Mesendoderm (in vitro differentiated cells): ENCODE measurements around the gene NEK6.

Source experiments
- DNase-seq: peaks from one replicate; pipeline ENCODE4 v3.0.0; 2013
- H2AK5ac ChIP-seq: 2 replicates; pipeline ENCODE4 v1.6.1; 2013; ENCODE audit warnings: low read length, inconsistent platforms
- H2BK120ac ChIP-seq: 2 replicates; pipeline ENCODE4 v1.6.1; 2013; ENCODE audit warnings: low read depth, mild to moderate bottlenecking, low read length, moderate library complexity, mixed read lengths
- H2BK15ac ChIP-seq: replicated peaks from 2 replicates; pipeline ENCODE4 v1.6.1; 2013; ENCODE audit warnings: low read depth, mild to moderate bottlenecking, moderate library complexity
- H2BK5ac ChIP-seq: 2 replicates; pipeline ENCODE4 v1.6.1; 2013; ENCODE audit warnings: low read length, inconsistent platforms
- H3K18ac ChIP-seq: 2 replicates; pipeline ENCODE4 v1.6.1; 2013; ENCODE audit warnings: mild to moderate bottlenecking, low read length, mixed read lengths
- H3K23ac ChIP-seq: one replicate; pipeline ENCODE4 v1.6.1; 2013; ENCODE audit warnings: low read length
- H3K27ac ChIP-seq: 2 replicates; pipeline ENCODE4 v1.5.1; 2013; ENCODE audit warnings: low read depth, mild to moderate bottlenecking, inconsistent platforms, low read length, moderate library complexity
- H3K27me3 ChIP-seq: 2 replicates; pipeline ENCODE4 v1.6.1; 2013; ENCODE audit warnings: low read length, control low read depth, mild to moderate bottlenecking, inconsistent platforms; ENCODE audit not compliant: insufficient read depth, poor library complexity
- H3K36me3 ChIP-seq: 2 replicates; pipeline ENCODE4 v1.6.1; 2013; ENCODE audit warnings: low read length, inconsistent platforms; ENCODE audit not compliant: control insufficient read depth, insufficient read depth
- H3K4ac ChIP-seq: one replicate; pipeline ENCODE4 v1.6.1; 2013; ENCODE audit warnings: low read depth, mild to moderate bottlenecking, low read length, moderate library complexity
- H3K4me1 ChIP-seq: 2 replicates; pipeline ENCODE4 v1.6.1; 2013; ENCODE audit warnings: low read depth, low read length, inconsistent platforms; ENCODE audit not compliant: control insufficient read depth
- H3K4me2 ChIP-seq: 2 replicates; pipeline ENCODE4 v1.6.1; 2013; ENCODE audit warnings: low read length
- H3K4me3 ChIP-seq: 2 replicates; pipeline ENCODE4 v1.5.1; 2013; ENCODE audit warnings: mild to moderate bottlenecking, low read length
- H3K56ac ChIP-seq: one replicate; pipeline ENCODE4 v1.6.1; 2013; ENCODE audit warnings: low read length
- H3K79me1 ChIP-seq: 2 replicates; pipeline ENCODE4 v1.6.1; 2013; ENCODE audit warnings: low read length, inconsistent platforms
- H3K79me2 ChIP-seq: 2 replicates; pipeline ENCODE4 v1.6.1; 2013; ENCODE audit warnings: mild to moderate bottlenecking, low read length; ENCODE audit not compliant: control insufficient read depth, insufficient read depth
- H3K9ac ChIP-seq: 2 replicates; pipeline ENCODE4 v1.6.1; 2013; ENCODE audit warnings: low read length, inconsistent platforms
- H4K5ac ChIP-seq: one replicate; pipeline ENCODE4 v1.6.1; 2013; ENCODE audit warnings: low read length
- H4K8ac ChIP-seq: one replicate; pipeline ENCODE4 v1.6.1; 2013; ENCODE audit warnings: low read depth, mild to moderate bottlenecking, control low read depth, low read length, moderate library complexity
- WGBS: extraction: QIAGEN DNeasy Blood & Tissue Kit; methylation state at CpG from one replicate; pipeline ENCODE4 v1.1.7; 2013; ENCODE audit warnings: low lambda C conversion rate, missing lambda C conversion rate; ENCODE audit not compliant: insufficient coverage; ENCODE audit errors: extremely low coverage; 5-methylcytosine and 5-hydroxymethylcytosine counted together

NEK6 gene

DNA sequence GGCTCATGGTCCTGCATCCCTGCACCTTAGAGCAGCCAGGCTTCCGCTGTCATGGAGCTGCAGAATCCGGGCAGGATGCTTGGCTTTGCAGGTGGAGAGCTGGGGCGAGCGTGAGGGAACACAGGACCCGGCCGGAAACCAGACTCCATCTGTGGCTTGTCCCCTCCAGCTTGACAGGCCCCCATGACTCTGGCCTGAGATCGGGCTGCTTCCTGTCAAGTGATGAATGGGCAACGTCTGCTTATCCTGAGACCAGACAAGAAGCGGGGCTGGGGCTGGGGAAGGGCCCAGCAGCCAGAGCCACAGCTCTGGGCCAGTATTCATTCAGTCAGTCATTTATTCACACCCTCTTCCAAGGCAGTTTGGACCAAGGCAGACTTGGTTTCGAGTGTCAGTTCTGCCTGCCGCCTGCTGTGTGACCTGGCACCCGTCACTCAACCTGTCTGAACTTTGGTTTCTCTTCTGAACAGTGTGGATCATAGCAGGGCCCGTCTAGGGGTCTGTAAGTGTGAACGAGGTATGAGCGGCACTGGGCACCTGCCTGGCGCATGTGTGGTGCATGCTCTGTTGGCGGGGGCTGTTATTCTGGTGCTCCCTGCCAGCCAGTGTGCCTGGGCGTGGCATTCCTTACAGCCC lies 37.5 kb downstream of the NEK6 start:
- no peak overlapping the region for H3K9ac ChIP-seq
- H3K4me3 ChIP-seq, result no peak overlapping the region
- H3K79me1 ChIP-seq, result peaks cover 6% of the 10 kb centered on the region
- no peaks in the 10 kb centered on the region for H3K27me3 ChIP-seq
- no peaks in the 10 kb centered on the region for H3K36me3 ChIP-seq
- H2BK15ac ChIP-seq, result no peak overlapping the region
- H4K5ac ChIP-seq, result no peak overlapping the region
- H2BK120ac ChIP-seq, result no peak overlapping the region
- no peak overlapping the region for H4K8ac ChIP-seq
- WGBS, result no CpG with 5 or more reads among the region's 18 CpGs
- H3K4me1 ChIP-seq, result peaks cover 3% of the 10 kb centered on the region
- DNase-seq, result no peak
- H3K79me2 ChIP-seq, result no peaks in the 10 kb centered on the region
- no peak overlapping the region for H3K4me2 ChIP-seq
- H3K56ac ChIP-seq, result no peak overlapping the region
- H3K18ac ChIP-seq, result no peak overlapping the region
- no peak overlapping the region for H3K4ac ChIP-seq
- no peak overlapping the region for H3K23ac ChIP-seq
- H3K27ac ChIP-seq, result no peak overlapping the region
- no peak overlapping the region for H2AK5ac ChIP-seq
- H2BK5ac ChIP-seq, result no peak overlapping the region

DNA sequence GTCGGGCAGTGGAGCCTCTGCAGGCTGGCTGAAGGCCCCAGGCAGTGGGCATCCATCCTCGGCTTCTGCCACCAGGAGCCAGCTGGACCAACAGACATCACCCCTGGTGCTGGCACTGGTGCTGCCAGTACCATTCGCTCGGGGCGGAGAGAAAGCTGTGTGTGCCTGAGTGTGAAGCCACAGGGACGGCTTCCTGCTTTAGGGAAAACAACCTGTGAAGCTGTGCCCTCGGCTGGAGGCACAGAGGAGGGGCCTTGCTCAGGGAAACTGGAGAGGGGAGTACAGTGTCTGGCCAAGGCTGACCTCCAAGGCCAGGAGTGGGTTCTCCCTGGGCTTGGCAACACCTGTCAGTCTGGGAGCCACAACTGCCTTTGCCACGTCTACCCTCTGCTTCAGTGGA lies 38.3 kb downstream of the NEK6 start:
- WGBS, result no CpG with 5 or more reads among the region's 8 CpGs

DNA sequence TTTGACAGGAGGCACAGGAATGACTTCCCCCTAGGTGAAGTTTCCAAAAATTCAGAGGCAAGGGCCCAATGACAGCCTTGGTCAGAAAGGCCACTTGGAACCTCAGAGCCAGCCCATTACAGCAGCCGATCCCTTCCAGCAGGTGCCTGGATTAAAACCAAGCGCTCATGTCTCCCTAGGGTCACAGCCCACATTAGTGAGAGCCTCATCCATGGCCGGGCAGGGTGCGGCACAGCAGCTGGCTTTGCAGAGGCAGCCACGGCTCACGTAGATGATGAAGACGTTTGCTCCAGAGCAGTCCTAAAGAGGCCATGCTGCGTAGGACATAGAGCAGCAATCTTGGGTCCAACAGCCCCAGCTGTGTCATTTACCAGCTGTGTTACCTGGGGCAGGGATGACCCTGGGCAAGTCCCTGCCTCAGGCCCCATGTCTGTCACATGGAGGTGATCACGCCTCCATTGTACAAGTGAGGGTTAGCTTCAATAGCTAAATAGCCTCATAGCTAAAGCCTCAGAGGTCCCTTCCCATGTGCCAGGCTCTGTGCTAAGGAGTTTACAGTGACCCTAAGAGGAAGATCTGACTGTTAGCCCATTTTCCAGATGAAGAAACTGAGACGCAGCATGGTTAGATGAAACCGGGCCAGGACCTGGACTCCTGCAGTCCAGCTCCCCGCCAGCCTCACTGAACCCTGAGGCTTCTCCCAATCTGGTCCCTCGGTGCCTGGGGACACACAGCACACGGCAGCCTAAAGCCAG lies 39.2 kb downstream of the NEK6 start:
- no peak overlapping the region for H2BK5ac ChIP-seq
- H3K27me3 ChIP-seq, result no peaks in the 10 kb centered on the region
- DNase-seq, result no peak
- no peak overlapping the region for H3K56ac ChIP-seq
- no peak overlapping the region for H3K9ac ChIP-seq
- no peaks in the 10 kb centered on the region for H3K79me2 ChIP-seq
- H3K27ac ChIP-seq, result peak overlapping the region; percentile 18
- H4K5ac ChIP-seq, result no peak overlapping the region
- WGBS, result no CpG with 5 or more reads among the region's 14 CpGs
- no peak overlapping the region for H3K4me2 ChIP-seq
- no peak overlapping the region for H2BK15ac ChIP-seq
- no peak overlapping the region for H3K4ac ChIP-seq
- H4K8ac ChIP-seq, result no peak overlapping the region
- no peak overlapping the region for H2AK5ac ChIP-seq
- H3K4me1 ChIP-seq, result peaks cover 1% of the 10 kb centered on the region
- H3K23ac ChIP-seq, result no peak overlapping the region
- peaks cover 6% of the 10 kb centered on the region for H3K79me1 ChIP-seq
- H3K36me3 ChIP-seq, result no peaks in the 10 kb centered on the region
- no peak overlapping the region for H3K18ac ChIP-seq
- H3K4me3 ChIP-seq, result no peak overlapping the region
- no peak overlapping the region for H2BK120ac ChIP-seq

More for the DNA sequence above, 38.3 kb downstream of the NEK6 start:
- no peak overlapping the region for H3K18ac ChIP-seq
- H3K4ac ChIP-seq, result no peak overlapping the region
- H3K36me3 ChIP-seq, result no peaks in the 10 kb centered on the region
- no peak overlapping the region for H3K56ac ChIP-seq
- H3K27me3 ChIP-seq, result no peaks in the 10 kb centered on the region
- H3K4me3 ChIP-seq, result no peak overlapping the region
- peaks cover 3% of the 10 kb centered on the region for H3K4me1 ChIP-seq
- no peak overlapping the region for H4K5ac ChIP-seq
- no peak overlapping the region for H3K27ac ChIP-seq
- H3K9ac ChIP-seq, result no peak overlapping the region
- no peaks in the 10 kb centered on the region for H3K79me2 ChIP-seq
- H3K23ac ChIP-seq, result no peak overlapping the region
- H2BK15ac ChIP-seq, result no peak overlapping the region
- H2BK120ac ChIP-seq, result no peak overlapping the region
- H2BK5ac ChIP-seq, result no peak overlapping the region
- DNase-seq, result no peak
- peaks cover 6% of the 10 kb centered on the region for H3K79me1 ChIP-seq
- H3K4me2 ChIP-seq, result no peak overlapping the region
- no peak overlapping the region for H2AK5ac ChIP-seq
- no peak overlapping the region for H4K8ac ChIP-seq

DNA sequence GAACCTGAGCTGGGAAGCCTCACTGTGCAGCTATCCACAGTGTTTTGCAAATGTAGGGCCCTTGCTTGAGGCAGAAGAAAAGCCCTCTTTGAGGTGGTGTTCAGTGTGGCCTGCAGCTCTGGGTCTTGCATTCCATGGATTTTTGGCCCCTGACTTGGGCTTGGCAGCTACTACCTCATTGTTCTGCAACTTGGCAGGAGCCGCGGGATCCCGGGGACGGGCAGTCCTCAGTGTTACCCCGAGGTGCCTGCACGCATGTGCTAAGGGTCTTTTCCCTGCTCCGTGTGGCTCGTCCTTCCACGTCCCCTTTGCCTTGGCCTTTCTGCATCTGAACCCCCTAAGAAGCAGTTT lies 39.8 kb downstream of the NEK6 start:
- peak; percentile 96 for DNase-seq
- Histone ChIP-seq H2BK5ac (no peak overlapping the region), H3K4ac (no peak overlapping the region), H4K8ac (no peak overlapping the region), H2AK5ac (no peak overlapping the region), H3K79me2 (no peaks in the 10 kb centered on the region), H3K79me1 (peaks cover 6% of the 10 kb centered on the region), H3K4me1 (no peaks in the 10 kb centered on the region), H3K27ac (no peak overlapping the region), H4K5ac (no peak overlapping the region), H3K36me3 (no peaks in the 10 kb centered on the region), H3K9ac (no peak overlapping the region), H3K56ac (no peak overlapping the region), H3K23ac (no peak overlapping the region), H2BK120ac (no peak overlapping the region), H3K4me2 (no peak overlapping the region), H3K27me3 (no peaks in the 10 kb centered on the region), H3K18ac (no peak overlapping the region), H2BK15ac (no peak overlapping the region), H3K4me3 (no peak overlapping the region)
- no CpG with 5 or more reads among the region's 9 CpGs for WGBS

DNA sequence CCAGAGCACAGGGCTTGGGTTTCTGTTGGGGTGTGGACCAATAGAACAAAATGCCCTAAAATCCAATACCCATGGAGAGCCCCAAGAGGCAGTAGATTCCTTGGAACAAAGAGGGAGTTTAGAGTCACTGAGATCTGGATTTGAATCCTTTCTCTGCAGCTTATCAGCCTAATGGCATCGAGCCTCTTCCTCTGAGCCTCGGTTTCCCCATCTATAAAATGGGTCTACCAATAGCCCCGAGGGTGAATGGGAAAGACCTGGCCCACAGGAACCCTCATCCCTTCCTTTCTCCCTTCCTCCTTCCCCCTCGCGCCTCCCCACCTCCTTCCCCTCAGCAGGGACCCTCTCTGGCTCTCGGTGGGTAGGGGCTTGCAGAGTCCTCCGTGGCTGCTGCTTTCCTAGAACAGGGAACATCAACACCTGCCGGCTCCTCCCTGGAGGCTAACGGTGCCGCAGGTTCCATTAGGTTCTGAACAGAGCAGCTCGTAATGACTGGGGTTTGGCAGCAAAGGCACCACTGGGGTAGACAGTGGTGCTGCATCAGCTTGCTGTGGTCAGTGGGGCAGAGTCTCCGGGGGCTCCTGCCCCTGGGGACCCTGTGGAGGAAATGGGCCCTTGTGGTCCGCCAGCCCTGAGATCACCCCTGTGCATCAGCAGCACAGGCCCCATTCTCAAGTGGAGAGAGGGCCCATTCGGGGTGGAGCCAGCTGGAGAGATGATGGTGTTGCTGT lies 40.3 kb downstream of the NEK6 start:
- H3K4ac ChIP-seq, result no peak overlapping the region
- H2BK120ac ChIP-seq, result no peak overlapping the region
- no peak overlapping the region for H2BK15ac ChIP-seq
- H3K27me3 ChIP-seq, result no peaks in the 10 kb centered on the region
- H2AK5ac ChIP-seq, result no peak overlapping the region
- no peak overlapping the region for H3K56ac ChIP-seq
- DNase-seq, result no peak
- no peak overlapping the region for H4K8ac ChIP-seq
- H3K18ac ChIP-seq, result no peak overlapping the region
- no peak overlapping the region for H3K4me3 ChIP-seq
- no peak overlapping the region for H3K27ac ChIP-seq
- H3K79me2 ChIP-seq, result no peaks in the 10 kb centered on the region
- no peak overlapping the region for H4K5ac ChIP-seq
- no peak overlapping the region for H3K4me2 ChIP-seq
- no CpG with 5 or more reads among the region's 14 CpGs for WGBS
- no peaks in the 10 kb centered on the region for H3K4me1 ChIP-seq
- H3K9ac ChIP-seq, result no peak overlapping the region
- H3K23ac ChIP-seq, result no peak overlapping the region
- H3K36me3 ChIP-seq, result no peaks in the 10 kb centered on the region
- H3K79me1 ChIP-seq, result peaks cover 4% of the 10 kb centered on the region
- H2BK5ac ChIP-seq, result no peak overlapping the region
